GM21825 (cell line): ENCODE measurements around the gene ADAT2.

Source experiments
- ATAC-seq: cut with Tn5 transposase; IDR thresholded peaks from one replicate; pipeline ENCODE4 v1.9.1; 2021; ENCODE audit warnings: mild to moderate bottlenecking, moderate library complexity; ENCODE audit not compliant: unreplicated experiment

Gene ADAT2

GRCh38 chr6:143399176-143399575 is 51.3 kb downstream of the ADAT2 start:
- no peak for ATAC-seq

DNA sequence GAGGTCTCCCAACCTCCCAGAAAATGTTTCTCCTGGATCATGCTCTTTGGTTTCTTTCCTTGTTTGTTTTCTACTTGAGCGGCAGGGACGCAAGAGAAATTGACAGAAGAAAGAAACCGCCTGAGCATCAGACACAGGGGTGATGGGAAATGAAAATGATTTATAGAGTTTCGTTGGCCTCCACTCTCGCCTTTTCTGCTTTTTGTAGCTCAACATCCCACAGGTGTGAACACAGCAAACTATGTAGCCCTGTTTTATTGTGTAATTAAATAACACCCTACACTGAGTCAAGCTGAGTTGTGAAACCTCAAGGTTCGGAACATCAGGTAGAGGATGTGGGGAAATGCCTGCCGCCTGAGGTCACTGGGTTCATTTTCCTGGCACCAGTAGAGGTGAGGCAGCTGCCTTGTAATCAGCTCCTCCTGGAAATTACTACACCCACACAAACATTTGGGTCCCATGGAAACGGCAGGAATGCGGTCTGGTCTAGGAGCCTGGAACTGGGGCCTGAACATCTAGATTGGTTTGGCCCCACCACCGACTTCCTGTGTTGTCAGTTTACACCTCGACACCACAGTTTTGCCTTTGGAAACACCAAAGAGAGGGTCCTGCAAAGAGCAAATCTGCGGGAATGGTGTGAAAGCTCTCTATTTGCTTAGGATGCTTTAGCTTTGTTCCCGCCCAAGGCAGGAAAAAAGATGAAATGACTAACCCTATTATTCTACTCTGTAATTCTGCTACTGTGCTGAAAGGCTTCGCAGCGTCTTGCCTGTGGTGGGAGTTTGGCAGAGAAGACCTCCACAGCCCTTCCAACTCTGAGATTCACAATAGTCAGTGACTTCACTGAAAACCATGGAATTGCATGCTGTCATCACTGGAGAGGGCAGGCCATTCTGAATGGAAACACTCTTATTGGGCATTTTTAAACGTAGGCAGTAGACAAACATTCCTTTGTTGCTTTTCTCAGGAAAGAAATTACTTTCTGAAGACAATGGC is 53.0 kb downstream of the ADAT2 start:
- no peak for ATAC-seq

GRCh38 chr6:143396497-143397226 is 53.8 kb downstream of the ADAT2 start:
- ATAC-seq = no peak

DNA sequence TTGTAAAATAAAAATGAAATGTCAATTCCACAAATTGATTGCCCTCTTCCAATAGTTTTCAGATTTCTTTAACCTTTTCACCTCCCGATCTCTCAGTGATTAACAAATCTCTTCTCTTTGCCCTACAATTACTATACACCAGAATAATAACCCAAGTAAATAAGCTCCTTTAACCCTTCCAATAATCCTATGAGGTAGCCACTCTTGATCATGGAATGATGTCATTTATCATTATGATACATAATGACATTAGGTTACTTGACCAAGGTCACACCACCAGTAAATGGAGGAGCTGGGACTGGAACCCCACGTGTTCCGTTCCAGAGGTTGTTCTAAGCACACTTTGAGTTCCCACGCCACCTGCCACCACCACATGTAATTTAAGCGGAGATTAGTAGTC is 54.8 kb downstream of the ADAT2 start:
- no peak for ATAC-seq

GRCh38 chr6:143394389-143394788 is 56.1 kb downstream of the ADAT2 start:
- ATAC-seq = no peak

DNA sequence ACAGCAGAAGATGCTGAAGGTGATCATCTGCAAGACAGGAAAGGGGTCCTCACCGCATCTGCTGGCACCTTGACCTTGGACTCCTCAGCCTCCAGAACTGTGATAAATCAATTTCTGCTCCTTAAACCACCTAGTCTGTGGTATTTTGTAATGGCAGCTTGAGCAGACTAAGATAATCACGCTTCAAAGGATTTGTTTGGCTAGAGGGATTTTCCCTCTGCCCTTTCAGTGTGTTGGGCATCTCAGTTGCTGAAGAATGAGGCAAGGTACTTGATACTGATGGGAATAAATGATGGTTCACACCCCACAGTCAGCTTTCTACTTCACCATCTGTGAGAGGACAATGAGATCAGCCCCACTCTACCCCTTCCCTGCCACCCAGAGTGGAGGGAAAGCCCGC is 60.2 kb downstream of the ADAT2 start:
- no peak for ATAC-seq

GRCh38 chr6:143385636-143386035 is 64.9 kb downstream of the ADAT2 start:
- no peak for ATAC-seq

DNA sequence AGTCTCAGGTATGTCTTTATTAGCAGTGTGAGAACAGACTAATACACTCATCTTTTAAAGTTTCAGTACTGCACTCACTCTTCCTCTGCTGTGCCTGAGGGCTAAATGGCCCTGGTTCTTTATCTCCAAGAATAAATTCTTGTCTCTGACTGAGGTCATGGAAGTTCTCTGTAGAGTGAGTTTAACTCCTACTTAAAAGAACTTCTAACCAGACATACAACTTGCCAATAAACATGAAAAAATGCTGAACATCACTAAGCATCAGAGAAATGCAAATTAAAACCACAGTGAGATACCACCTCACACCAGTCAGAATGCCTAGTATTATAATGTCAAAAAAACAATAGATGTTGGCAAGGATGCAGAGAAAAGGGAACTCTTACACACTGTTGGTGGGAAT is 73.6 kb downstream of the ADAT2 start:
- no peak for ATAC-seq

GRCh38 chr6:143376375-143376774 is 74.1 kb downstream of the ADAT2 start:
- no peak for ATAC-seq

GRCh38 chr6:143375022-143375585 is 75.4 kb downstream of the ADAT2 start:
- no peak for ATAC-seq

DNA sequence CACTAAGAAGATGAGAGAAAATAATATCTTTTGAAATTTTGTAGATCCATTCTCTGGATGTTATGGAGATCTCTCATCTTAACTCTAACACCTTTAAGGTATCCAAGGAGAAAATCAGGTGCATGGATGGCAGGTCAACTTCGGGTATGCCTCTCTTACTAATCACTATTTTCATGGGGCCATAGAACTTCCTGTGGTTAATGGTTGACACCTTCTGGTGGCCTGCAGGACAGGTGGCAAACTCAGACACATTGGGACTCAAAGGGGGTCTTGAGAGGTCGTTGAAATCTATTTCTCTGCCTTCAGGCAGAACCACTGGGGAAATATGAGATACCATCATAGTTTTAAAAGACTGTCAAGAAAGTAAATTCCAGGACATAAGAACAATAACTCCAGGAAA is 76.5 kb downstream of the ADAT2 start:
- ATAC-seq = no peak
